Stimulated activated naive B cell treated with anti-CD40 and anti-IgM and Interleukin-4, amounts not matched to agents 10 μg/mL and 1 μg/mL and 100 μg/mL, for 72 hours (primary cell): ENCODE measurements around the gene ZNF573.
"Not testable (repeated sequence)": the region's sequence is repeated elsewhere in the genome, so short reads cannot be mapped to it uniquely, and the experiment has no call there.

Experiments used
- ATAC-seq, 2 donors: fragments of 150-1000 bp; cut with Tn5 transposase; replicated peaks; 2 replicates each; pipeline ENCODE4 v1.10.0; 2021; ENCODE audit warnings: moderate library complexity in 1 of 2
- DNase-seq: peaks from one replicate; pipeline ENCODE4 v3.0.0; 2021
- H3K27ac Mint-ChIP-seq: one replicate; pipeline ENCODE4 v1.8.0; 2022; ENCODE audit warnings: mild to moderate bottlenecking, mixed read lengths
- H3K27me3 Mint-ChIP-seq, 2 donors: one replicate each; pipeline ENCODE4 v1.8.0; 2022; ENCODE audit warnings: mixed read lengths in 2 of 2
- H3K36me3 Mint-ChIP-seq, 2 donors: one replicate each; pipeline ENCODE4 v1.8.0; 2022; ENCODE audit warnings: mixed read lengths in 2 of 2, mild to moderate bottlenecking in 1 of 2
- H3K4me1 Mint-ChIP-seq, 2 donors: one replicate each; pipeline ENCODE4 v1.8.0; 2022; ENCODE audit warnings: mixed read lengths in 2 of 2, mild to moderate bottlenecking in 1 of 2
- H3K4me3 Mint-ChIP-seq, 2 donors: one replicate each; pipeline ENCODE4 v1.8.0; 2022; ENCODE audit warnings: mild to moderate bottlenecking in 2 of 2, mixed read lengths in 2 of 2, moderate library complexity in 1 of 2
- H3K9me3 Mint-ChIP-seq, 2 donors: one replicate each; pipeline ENCODE4 v1.8.0; 2022; ENCODE audit warnings: mixed read lengths in 2 of 2, mild to moderate bottlenecking in 1 of 2

ZNF573 gene

GRCh38 chr19:37779127-37780005 is at the start of gene ZNF573:
Gene ZNF573 (minus strand): TSS chr19:37779586. CDS start chr19:37773729, 5,857 bp downstream.
- peaks cover 10% of the 10 kb centered on the region in 2 donors for H3K9me3 Mint-ChIP-seq
- peak within 1 kb of the TSS; percentile 93 to 98 for H3K4me3 Mint-ChIP-seq
- peaks cover 20 to 25% of the 10 kb centered on the region in 2 donors for H3K36me3 Mint-ChIP-seq
- DNase-seq (peak; percentile 80), ATAC-seq (peak; percentile 87 to 90)
- H3K27ac Mint-ChIP-seq: peak within 1 kb of the TSS; percentile 99
- no peaks in the 10 kb centered on the region for H3K27me3 Mint-ChIP-seq
- H3K4me1 Mint-ChIP-seq: peaks cover 15 to 32% of the 10 kb centered on the region in 2 donors

- H3K36me3 Mint-ChIP-seq: peaks cover 5 to 6% of the 10 kb centered on the region in 2 donors
- H3K27me3 Mint-ChIP-seq: peaks cover 16 to 25% of the 10 kb centered on the region in 2 donors
- peak; percentile 73 for DNase-seq
- H3K4me1 Mint-ChIP-seq: peaks cover 6 to 16% of the 10 kb centered on the region in 2 donors
- H3K27ac Mint-ChIP-seq: peak overlapping the region; percentile 88
- H3K4me3 Mint-ChIP-seq: peak overlapping the region; percentile 78 to 84
- ATAC-seq: peak; percentile 90 to 92
- peaks cover 8 to 10% of the 10 kb centered on the region in 2 donors for H3K9me3 Mint-ChIP-seq
Measured at GRCh38 chr19:37817180-37817981, 38.0 kb upstream of the ZNF573 start.

- peaks cover 6 to 16% of the 10 kb centered on the region in 2 donors for H3K4me1 Mint-ChIP-seq
- H3K27ac Mint-ChIP-seq, H3K36me3 Mint-ChIP-seq, DNase-seq, H3K4me3 Mint-ChIP-seq, ATAC-seq: not testable (repeated sequence)
- peaks cover 4 to 14% of the 10 kb centered on the region in 2 donors for H3K9me3 Mint-ChIP-seq
- peaks cover 16 to 22% of the 10 kb centered on the region in 2 donors for H3K27me3 Mint-ChIP-seq
Measured at GRCh38 chr19:37815611-37816010, 36.2 kb upstream of the ZNF573 start.

- H3K9me3 Mint-ChIP-seq: peaks cover 4 to 18% of the 10 kb centered on the region in 2 donors
- H3K4me3 Mint-ChIP-seq: no peak overlapping the region
- DNase-seq (no peak), ATAC-seq (no peak)
- H3K27me3 Mint-ChIP-seq: peaks cover 16% of the 10 kb centered on the region in 2 donors
- H3K27ac Mint-ChIP-seq: no peak overlapping the region
- peaks cover 6 to 16% of the 10 kb centered on the region in 2 donors for H3K4me1 Mint-ChIP-seq
- peaks cover 3 to 5% of the 10 kb centered on the region in 2 donors for H3K36me3 Mint-ChIP-seq
Measured at GRCh38 chr19:37813340-37813739, 34.0 kb upstream of the ZNF573 start.

- Mint-ChIP-seq H3K9me3 (peaks cover 6 to 21% of the 10 kb centered on the region in 2 donors), H3K4me3 (no peak overlapping the region), H3K27ac (no peak overlapping the region), H3K36me3 (peaks cover 3% of the 10 kb centered on the region in 2 donors), H3K4me1 (no peaks in the 10 kb centered on the region), H3K27me3 (no peaks in the 10 kb centered on the region)
- ATAC-seq (no peak), DNase-seq (no peak)
Measured at GRCh38 chr19:37809366-37809765, 30.0 kb upstream of the ZNF573 start.

GRCh38 chr19:37803249-37803840 is 24.0 kb upstream of the ZNF573 start:
- H3K9me3 Mint-ChIP-seq: peaks cover 45 to 49% of the 10 kb centered on the region in 2 donors
- peaks cover 15 to 25% of the 10 kb centered on the region in 2 donors for H3K36me3 Mint-ChIP-seq
- no peaks in the 10 kb centered on the region for H3K4me1 Mint-ChIP-seq
- no peaks in the 10 kb centered on the region for H3K27me3 Mint-ChIP-seq
- H3K4me3 Mint-ChIP-seq: no peak overlapping the region
- no peak for DNase-seq
- ATAC-seq: no peak
- no peak overlapping the region for H3K27ac Mint-ChIP-seq

- ATAC-seq: no peak
- Mint-ChIP-seq H3K4me1 (no peaks in the 10 kb centered on the region), H3K4me3 (no peak overlapping the region), H3K27ac (no peak overlapping the region), H3K9me3 (peaks cover 6 to 27% of the 10 kb centered on the region in 2 donors), H3K27me3 (peaks cover 0 to 19% of the 10 kb centered on the region in 2 donors), H3K36me3 (peaks cover 3 to 23% of the 10 kb centered on the region in 2 donors)
- DNase-seq: no peak
Measured at GRCh38 chr19:37790244-37790925, 11.0 kb upstream of the ZNF573 start.

- Mint-ChIP-seq H3K36me3 (peaks cover 19 to 27% of the 10 kb centered on the region in 2 donors), H3K27me3 (no peaks in the 10 kb centered on the region)
- no peak for ATAC-seq
Measured at GRCh38 chr19:37778613-37779126, 716 bp downstream of the ZNF573 start.

GRCh38 chr19:37770985-37771384 is 8.4 kb downstream of the ZNF573 start:
- H3K4me1 Mint-ChIP-seq: peaks cover 8 to 9% of the 10 kb centered on the region in 2 donors
- H3K9me3 Mint-ChIP-seq: peaks cover 7 to 8% of the 10 kb centered on the region in 2 donors
- no peak for ATAC-seq
- H3K4me3 Mint-ChIP-seq: no peak overlapping the region
- no peaks in the 10 kb centered on the region for H3K27me3 Mint-ChIP-seq
- peaks cover 37 to 64% of the 10 kb centered on the region in 2 donors for H3K36me3 Mint-ChIP-seq
- H3K27ac Mint-ChIP-seq: no peak overlapping the region
- no peak for DNase-seq

More at GRCh38 chr19:37778613-37779126, 716 bp downstream of the ZNF573 start:
- Mint-ChIP-seq H3K27ac (peak overlapping the region; percentile 99), H3K4me3 (peak overlapping the region; percentile 93 to 98), H3K4me1 (peaks cover 16 to 32% of the 10 kb centered on the region in 2 donors), H3K9me3 (peaks cover 10% of the 10 kb centered on the region in 2 donors)
- DNase-seq: no peak

- ATAC-seq (peak in 1 of 2 donors; percentile 31), DNase-seq (no peak)
- Mint-ChIP-seq H3K4me1 (no peaks in the 10 kb centered on the region), H3K36me3 (peaks cover 46 to 62% of the 10 kb centered on the region in 2 donors), H3K9me3 (peaks cover 0 to 1% of the 10 kb centered on the region in 2 donors), H3K4me3 (no peak overlapping the region), H3K27me3 (no peaks in the 10 kb centered on the region), H3K27ac (no peak overlapping the region)
Measured at GRCh38 chr19:37763488-37763887, 15.9 kb downstream of the ZNF573 start.

GRCh38 chr19:37757683-37758082 is 21.7 kb downstream of the ZNF573 start:
- ATAC-seq, H3K4me3 Mint-ChIP-seq, H3K9me3 Mint-ChIP-seq, H3K27me3 Mint-ChIP-seq, DNase-seq, H3K4me1 Mint-ChIP-seq, H3K27ac Mint-ChIP-seq: not testable (repeated sequence)
- H3K36me3 Mint-ChIP-seq: peaks cover 39 to 49% of the 10 kb centered on the region in 2 donors

- Mint-ChIP-seq H3K9me3 (peaks cover 26 to 27% of the 10 kb centered on the region in 2 donors), H3K36me3 (peaks cover 78 to 89% of the 10 kb centered on the region in 2 donors), H3K4me3 (no peak overlapping the region), H3K27me3 (no peaks in the 10 kb centered on the region), H3K27ac (no peak overlapping the region), H3K4me1 (no peaks in the 10 kb centered on the region)
- no peak for ATAC-seq
- DNase-seq: no peak
Measured at GRCh38 chr19:37738371-37738770, 41.0 kb downstream of the ZNF573 start.

- Mint-ChIP-seq H3K36me3 (peaks cover 2 to 6% of the 10 kb centered on the region in 2 donors), H3K4me3 (no peak overlapping the region), H3K9me3 (no peaks in the 10 kb centered on the region), H3K27ac (no peak overlapping the region), H3K4me1 (no peaks in the 10 kb centered on the region), H3K27me3 (no peaks in the 10 kb centered on the region)
- no peak for DNase-seq
- no peak for ATAC-seq
Measured at GRCh38 chr19:37725181-37725580, 54.2 kb downstream of the ZNF573 start.
